Measurements from ENCODE around the gene ARNT2. TPM values are rescaled to one million over a fixed set of nuclear protein-coding genes. Genes with fewer than 3 reads are reported as not detected.
A peak's percentile ranks its signal among the peaks of the same experiment; 100 is the strongest.

ARNT2 gene
- total RNA-seq, 6 experiments from 2014 or later: 2.4 to 16.6 (median 15.5) TPM

GRCh38 chr15:80565988-80566387, 161.8 kb downstream of the ARNT2 start:
- no peak overlapping the region for H3K27ac Mint-ChIP-seq

GRCh38 chr15:80567721-80568157, 163.6 kb downstream of the ARNT2 start:
- Mint-ChIP-seq H3K27ac (peak overlapping the region; percentile 55), H3K4me1 (ENCODE audit: low read depth) (peaks cover 33% of the 10 kb centered on the region)

More at GRCh38 chr15:80565988-80566387, 161.8 kb downstream of the ARNT2 start:
- Mint-ChIP-seq H3K36me3 (ENCODE audit: low read depth) (peaks cover 5% of the 10 kb centered on the region; the same call in 1 of the 2 replicates), H3K9me3 (no peaks in the 10 kb centered on the region), H3K4me1 (ENCODE audit: low read depth) (peaks cover 39% of the 10 kb centered on the region), H3K4me3 (no peak overlapping the region), H3K27me3 (ENCODE audit: insufficient read depth) (no peaks in the 10 kb centered on the region; the same call in none of the 2 replicates)
- DNase-seq: no peak
- TF ChIP-seq CTCF (IDR thresholded peaks at IDR 0.05): no peak

GRCh38 chr15:80568298-80568697, 164.1 kb downstream of the ARNT2 start:
- peak overlapping the region; percentile 55 for H3K27ac Mint-ChIP-seq

More at GRCh38 chr15:80567721-80568157, 163.6 kb downstream of the ARNT2 start:
- Mint-ChIP-seq H3K36me3 (ENCODE audit: low read depth) (peaks cover 5% of the 10 kb centered on the region; the same call in 1 of the 2 replicates), H3K9me3 (no peaks in the 10 kb centered on the region), H3K27me3 (ENCODE audit: insufficient read depth) (no peaks in the 10 kb centered on the region), H3K4me3 (peak overlapping the region; percentile 14; the same call in 1 of the 2 replicates)
- DNase-seq: peak; percentile 83
- TF ChIP-seq CTCF (IDR thresholded peaks at IDR 0.05): peak; percentile 92

GRCh38 chr15:80568876-80569605, 164.9 kb downstream of the ARNT2 start:
- H3K4me1 Mint-ChIP-seq (ENCODE audit: low read depth): peaks cover 33% of the 10 kb centered on the region
- H3K36me3 Mint-ChIP-seq (ENCODE audit: low read depth): peaks cover 5% of the 10 kb centered on the region; the same call in 1 of the 2 replicates
- no peak for TF ChIP-seq CTCF (IDR thresholded peaks at IDR 0.05)
- DNase-seq: no peak
- H3K9me3 Mint-ChIP-seq: no peaks in the 10 kb centered on the region
- H3K27me3 Mint-ChIP-seq (ENCODE audit: insufficient read depth): no peaks in the 10 kb centered on the region
- H3K4me3 Mint-ChIP-seq: no peak overlapping the region
- H3K27ac Mint-ChIP-seq: no peak overlapping the region; the same call in 1 of the 2 replicates

More at GRCh38 chr15:80568298-80568697, 164.1 kb downstream of the ARNT2 start:
- H3K9me3 Mint-ChIP-seq: no peaks in the 10 kb centered on the region
- peaks cover 33% of the 10 kb centered on the region for H3K4me1 Mint-ChIP-seq (ENCODE audit: low read depth)
- peaks cover 5% of the 10 kb centered on the region; the same call in 1 of the 2 replicates for H3K36me3 Mint-ChIP-seq (ENCODE audit: low read depth)
- H3K27me3 Mint-ChIP-seq (ENCODE audit: insufficient read depth): no peaks in the 10 kb centered on the region
- no peak for TF ChIP-seq CTCF (IDR thresholded peaks at IDR 0.05)
- DNase-seq: peak; percentile 17
- H3K4me3 Mint-ChIP-seq: peak overlapping the region; percentile 14; the same call in 1 of the 2 replicates

- no peak overlapping the region for H3K4me3 Mint-ChIP-seq
- peaks cover 5% of the 10 kb centered on the region for H3K36me3 Mint-ChIP-seq (ENCODE audit: low read depth)
- TF ChIP-seq CTCF (IDR thresholded peaks at IDR 0.05): no peak
- no peak for DNase-seq
- H3K27me3 Mint-ChIP-seq (ENCODE audit: insufficient read depth): no peaks in the 10 kb centered on the region; the same call in 1 of the 2 replicates
- peaks cover 33% of the 10 kb centered on the region for H3K4me1 Mint-ChIP-seq (ENCODE audit: low read depth)
- no peaks in the 10 kb centered on the region for H3K9me3 Mint-ChIP-seq
- H3K27ac Mint-ChIP-seq: no peak overlapping the region; the same call in 1 of the 2 replicates
Observed at GRCh38 chr15:80569656-80570055, 165.5 kb downstream of the ARNT2 start.

Measured in HFFc6 (cell line).